Measurements from ENCODE around the gene TRNAU1AP.
A peak's percentile ranks its signal among the peaks of the same experiment; 100 is the strongest.
"Not testable (repeated sequence)": the region's sequence is repeated elsewhere in the genome, so short reads cannot be mapped to it uniquely, and the experiment has no call there.

Gene TRNAU1AP

GRCh38 chr1:28572891-28573290, 20.0 kb downstream of the TRNAU1AP start:
- not testable (repeated sequence) for DNase-seq (ENCODE audit: low read depth, low spot score)
- H3K27ac ChIP-seq: peak overlapping the region; percentile 34

DNA sequence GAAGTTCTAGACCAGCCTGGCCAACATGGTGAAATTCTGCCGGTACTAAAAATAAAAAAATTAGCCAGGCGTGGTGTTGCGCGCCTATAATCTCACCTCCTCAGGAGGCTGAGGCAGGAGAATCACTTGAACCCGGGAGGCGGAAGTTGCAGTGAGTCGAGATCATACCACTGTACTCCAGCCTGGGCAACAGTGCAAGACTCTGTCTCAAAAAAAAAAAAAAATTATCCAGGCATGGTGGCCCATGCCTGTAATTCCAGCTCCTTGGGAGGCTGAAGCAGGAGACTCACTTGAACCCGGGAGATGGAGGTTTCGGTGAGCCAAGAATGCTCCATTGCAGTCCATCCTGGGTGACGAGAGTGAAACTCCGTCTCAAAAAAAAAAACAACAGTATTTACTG, 20.7 kb downstream of the TRNAU1AP start:
- H3K27ac ChIP-seq: peak overlapping the region; percentile 34
- DNase-seq (ENCODE audit: low read depth, low spot score): no peak

DNA sequence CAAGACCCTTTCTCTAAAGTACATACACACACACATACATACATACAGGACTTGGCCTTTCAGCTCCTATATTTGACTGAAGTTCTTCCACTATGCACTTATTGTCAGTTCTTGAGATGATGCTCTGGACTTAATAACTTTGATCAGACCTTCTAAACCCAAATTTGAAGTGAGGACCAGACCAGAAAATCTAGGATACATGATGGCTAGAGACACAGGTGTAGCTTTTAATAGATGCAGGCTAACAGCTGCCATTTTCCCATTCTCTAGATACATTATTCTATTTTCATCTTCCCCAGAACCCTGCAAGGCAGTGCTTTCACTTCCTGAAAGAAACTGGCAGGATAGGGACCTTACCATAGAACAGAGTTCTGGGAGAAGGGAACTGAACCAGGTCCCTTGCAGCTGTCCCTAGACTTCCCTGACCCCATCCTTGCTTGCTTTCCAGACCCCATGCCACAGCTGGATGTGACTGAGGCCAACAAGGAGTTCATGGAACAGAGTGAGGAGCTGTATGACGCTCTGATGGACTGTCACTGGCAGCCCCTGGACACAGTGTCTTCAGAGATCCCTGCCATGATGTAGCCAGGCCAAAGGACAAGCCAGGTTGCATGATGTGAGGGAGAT, 24.3 kb downstream of the TRNAU1AP start:
- DNase-seq (ENCODE audit: low read depth, low spot score): no peak

DNA sequence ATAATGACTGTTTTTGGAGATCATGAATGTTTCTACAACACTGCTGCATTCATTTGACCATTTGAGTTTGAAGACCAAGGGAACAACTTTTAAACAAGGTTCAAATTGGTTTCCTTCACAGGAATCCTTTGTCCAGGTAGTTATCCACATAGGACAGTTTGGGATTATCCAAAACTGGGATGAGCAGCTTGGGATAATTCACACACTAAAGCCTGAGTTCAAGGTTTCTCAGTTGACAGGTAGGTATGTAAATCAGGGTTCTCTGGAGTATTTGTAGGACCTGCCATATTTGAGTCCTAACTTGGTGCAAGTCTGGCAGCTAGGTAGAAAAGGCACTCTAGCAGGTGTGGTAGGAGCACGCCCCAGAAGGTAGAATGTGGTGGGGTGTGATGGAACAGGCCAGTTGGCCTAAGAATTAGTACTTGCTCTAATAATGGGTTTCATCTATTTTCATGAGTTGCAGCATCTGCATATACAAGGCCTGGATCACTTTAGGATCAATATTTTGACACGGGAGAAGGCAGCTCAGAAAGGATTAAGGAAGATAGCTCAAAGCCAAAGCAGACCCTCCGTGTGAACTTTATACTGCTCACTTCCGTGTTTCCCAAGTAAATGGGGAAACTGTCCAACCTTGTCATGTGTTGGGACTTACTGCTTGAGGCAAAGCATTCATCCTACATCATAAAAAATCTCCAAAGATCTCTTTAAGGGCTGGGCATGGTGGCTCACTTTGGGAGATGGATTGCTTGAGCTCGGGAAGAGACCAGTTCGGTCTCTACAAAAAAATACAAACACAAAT, 25.1 kb downstream of the TRNAU1AP start:
- no peak for DNase-seq (ENCODE audit: low read depth, low spot score)
- H3K27ac ChIP-seq: peak overlapping the region; percentile 88

More for the DNA sequence above, 24.3 kb downstream of the TRNAU1AP start:
- H3K27ac ChIP-seq: peak overlapping the region; percentile 88

DNA sequence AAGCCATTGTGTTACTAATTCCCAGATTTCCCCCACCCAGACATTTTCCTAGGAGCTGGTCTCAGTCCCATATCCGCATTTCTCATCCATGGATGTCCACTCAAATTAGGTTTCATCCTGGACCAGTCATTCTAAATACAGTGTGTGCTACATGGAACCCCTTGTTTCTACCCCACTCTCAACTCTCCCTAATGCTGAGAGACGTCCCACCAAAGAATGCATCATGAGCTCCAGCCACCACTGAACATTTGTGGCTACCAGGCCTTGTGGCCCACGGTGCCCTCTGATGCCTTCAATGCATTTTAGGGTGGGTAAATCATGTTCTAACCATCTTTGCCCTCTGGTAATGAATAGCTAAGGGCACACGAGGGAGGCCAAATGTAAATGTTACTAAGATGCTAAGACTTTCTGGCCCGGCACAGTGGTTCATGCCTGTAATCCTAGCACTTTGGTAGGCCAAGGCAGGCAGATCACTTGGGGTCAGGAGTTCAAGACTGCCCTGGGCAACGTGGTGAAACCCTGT, 25.9 kb downstream of the TRNAU1AP start:
- peak overlapping the region; percentile 88 for H3K27ac ChIP-seq
- no peak for DNase-seq (ENCODE audit: low read depth, low spot score)

- no peak for DNase-seq (ENCODE audit: low read depth, low spot score)
- peak overlapping the region; percentile 88 for H3K27ac ChIP-seq
Observed at GRCh38 chr1:28579401-28579800, 26.5 kb downstream of the TRNAU1AP start.

DNA sequence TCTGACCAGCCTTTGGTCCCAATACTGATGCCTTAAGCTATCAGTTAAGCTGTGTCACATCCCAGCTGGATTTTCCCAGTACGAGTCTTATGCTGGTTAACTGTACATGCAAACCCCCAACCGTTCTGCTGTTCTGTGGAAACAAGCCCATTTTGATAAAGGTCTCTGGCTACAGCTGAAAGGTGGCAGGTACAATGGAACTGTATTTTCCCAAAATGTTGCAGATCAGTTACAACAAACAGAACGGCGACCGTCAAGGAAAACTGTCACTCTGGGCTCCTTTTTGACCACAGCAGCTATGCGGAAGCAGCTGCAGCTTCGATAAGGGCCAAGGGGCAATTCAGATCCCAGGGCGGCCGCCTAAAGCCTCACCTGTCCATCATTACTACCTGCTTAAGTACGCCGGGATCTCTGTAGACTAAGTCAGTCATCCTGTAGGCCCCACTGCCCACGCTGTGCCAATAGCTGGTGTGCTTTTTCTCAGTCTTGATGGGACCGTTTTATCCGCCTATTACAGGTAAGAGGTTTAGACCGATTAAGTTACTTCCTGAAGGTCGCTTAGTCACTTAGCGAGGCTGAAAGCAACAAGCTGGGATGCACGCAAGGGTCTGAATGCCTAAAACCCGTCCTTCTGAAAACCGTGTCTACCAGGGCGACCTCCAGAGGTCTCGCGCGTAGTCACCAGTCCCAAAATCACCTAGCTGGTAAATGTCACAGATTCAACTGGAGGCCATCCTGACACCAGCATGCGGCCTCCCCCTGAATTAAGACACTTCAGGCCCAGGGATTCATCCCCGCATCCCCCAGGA, 28.0 kb downstream of the TRNAU1AP start:
- H3K27ac ChIP-seq: peak overlapping the region; percentile 88
- DNase-seq (ENCODE audit: low read depth, low spot score): no peak

GRCh38 chr1:28581531-28582247, 28.8 kb downstream of the TRNAU1AP start:
- DNase-seq (ENCODE audit: low read depth, low spot score): peak; percentile 82
- peak overlapping the region; percentile 88 for H3K27ac ChIP-seq

- DNase-seq (ENCODE audit: low read depth, low spot score): no peak
- H3K27ac ChIP-seq: peak overlapping the region; percentile 88
Observed at GRCh38 chr1:28582248-28582615, 29.3 kb downstream of the TRNAU1AP start.

DNA sequence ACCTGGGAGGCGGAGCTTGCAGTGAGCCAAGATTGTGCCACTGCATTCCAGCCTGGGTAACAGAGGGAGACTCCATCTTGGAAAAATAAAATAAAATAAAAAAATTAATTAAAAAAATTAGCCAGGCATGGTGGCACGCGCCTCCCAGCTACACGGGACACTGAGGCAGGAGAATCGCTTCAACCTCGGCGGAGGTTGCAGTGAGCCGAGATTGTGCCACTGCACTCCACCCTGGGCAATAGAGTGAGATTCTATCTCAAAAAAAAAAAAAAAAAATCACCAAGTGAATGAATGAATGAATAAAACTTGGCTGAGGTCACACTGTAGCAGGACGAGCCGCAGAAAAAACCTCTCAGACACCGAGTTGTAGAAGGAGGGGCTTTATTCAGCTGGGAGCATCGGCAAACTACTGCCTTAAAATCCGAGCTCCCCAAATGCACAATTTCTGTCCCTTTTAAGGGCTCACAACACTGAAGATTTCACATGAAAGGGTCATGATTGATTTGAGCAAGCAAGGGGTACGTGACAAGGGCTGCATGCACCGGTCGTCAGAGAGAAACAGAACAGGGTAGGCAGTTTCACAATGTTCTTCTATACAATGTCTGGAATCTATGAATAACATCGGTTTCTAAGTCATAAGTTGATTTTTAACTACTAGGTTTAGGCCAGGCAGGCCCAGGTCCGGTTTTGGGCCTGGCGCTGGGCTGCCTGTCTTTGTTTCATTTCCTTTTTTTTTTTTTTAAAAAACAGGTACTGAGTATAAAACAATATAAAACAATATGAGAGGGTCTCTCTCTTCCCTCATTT, 33.9 kb downstream of the TRNAU1AP start:
- H3K27ac ChIP-seq; DNase-seq (ENCODE audit: low read depth, low spot score): not testable (repeated sequence)

DNA sequence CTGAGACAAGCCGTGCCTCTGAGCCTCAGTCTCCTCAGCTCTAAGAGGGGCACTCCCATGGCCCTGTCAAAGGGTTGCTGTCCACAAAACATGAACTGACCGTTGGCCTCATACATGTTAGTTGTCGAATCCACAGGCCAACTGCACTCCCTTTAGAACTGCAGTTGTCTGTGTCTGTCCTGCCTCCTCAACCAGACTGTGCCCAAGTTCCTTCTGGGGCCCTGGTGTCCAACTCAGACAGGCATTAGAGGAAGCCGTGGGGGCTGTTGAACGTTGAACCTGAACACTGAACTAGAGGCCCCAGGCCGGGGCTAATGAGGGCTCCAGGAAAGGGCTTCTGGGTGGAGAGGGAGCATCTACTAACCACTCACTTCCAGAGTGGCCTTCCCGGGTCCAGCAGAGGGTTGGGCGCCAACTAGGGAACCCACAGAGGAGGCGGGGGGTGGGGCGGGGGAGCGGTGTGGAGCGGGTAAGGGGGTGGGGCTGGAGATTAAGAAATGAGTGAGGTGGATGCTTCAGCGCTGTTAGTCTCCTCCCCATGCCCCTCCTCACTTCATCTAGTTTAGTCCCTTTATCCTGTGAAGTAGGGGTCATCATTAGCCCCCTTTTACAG, 38.9 kb downstream of the TRNAU1AP start, which contains the start of gene RAB42:
Gene RAB42, plus strand, starts transcription at position 558 of the 613 bp plus-strand sequence. CDS start 247 bp downstream, outside the sequence.
- H3K27ac ChIP-seq: no peak within 1 kb of the TSS
- DNase-seq (ENCODE audit: low read depth, low spot score): no peak

- no peak overlapping the region for H3K27ac ChIP-seq
- no peak for DNase-seq (ENCODE audit: low read depth, low spot score)
Observed at GRCh38 chr1:28592321-28593071, 39.6 kb downstream of the TRNAU1AP start.

DNA sequence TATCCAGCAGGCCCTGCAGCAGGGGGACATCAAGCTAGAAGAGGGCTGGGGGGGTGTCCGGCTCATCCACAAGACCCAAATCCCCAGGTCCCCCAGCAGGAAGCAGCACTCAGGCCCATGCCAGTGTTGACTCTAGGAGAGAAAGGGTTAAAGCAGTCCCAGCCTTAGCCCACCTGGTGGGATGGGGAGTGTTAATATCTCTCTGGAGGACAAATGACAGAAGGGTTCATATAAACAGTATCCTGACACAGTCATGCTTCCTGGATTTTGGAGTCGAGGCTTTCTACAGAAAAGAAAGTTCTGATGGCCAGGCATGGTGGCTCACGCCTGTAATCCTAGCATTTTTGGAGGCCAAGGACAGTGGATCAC, 41.1 kb downstream of the TRNAU1AP start:
- H3K27ac ChIP-seq: peak overlapping the region; percentile 16
- DNase-seq (ENCODE audit: low read depth, low spot score): not testable (repeated sequence)

DNA sequence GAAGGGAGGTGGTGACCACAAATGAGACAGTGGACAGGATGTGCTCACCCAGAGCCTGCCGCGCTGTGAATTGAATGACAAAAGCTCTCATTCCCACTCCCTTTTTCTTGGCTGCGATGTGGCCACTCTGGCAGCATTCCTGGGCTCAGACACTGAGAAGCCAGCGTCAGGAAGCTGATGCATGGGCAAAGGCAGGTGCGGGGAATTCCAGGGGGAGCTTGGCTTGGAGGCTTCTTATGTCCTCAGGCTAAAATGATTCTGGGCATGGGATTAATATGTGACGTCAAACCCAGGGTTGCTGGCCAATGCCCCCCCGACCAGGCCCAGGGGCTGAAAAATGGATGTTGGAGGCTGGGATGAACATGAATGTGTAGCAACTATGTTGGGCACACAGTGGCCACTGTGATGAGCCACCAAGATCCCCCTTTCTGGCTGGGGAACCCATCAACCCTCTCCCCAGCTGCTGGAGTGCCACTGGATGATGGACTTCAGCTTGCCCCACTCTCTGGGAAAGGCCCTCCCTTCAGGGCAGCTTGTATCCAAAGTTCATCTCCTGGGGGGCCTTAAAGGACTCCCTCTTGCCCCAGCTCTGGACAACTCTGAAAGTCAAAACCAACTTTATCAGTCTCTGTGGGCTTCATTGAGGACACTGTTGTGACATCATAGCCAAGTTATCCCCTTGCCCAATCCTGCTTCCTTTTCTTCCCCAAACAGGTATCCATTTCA, 42.0 kb downstream of the TRNAU1AP start:
- DNase-seq (ENCODE audit: low read depth, low spot score): peak; percentile 34
- peak overlapping the region; percentile 16 for H3K27ac ChIP-seq

DNA sequence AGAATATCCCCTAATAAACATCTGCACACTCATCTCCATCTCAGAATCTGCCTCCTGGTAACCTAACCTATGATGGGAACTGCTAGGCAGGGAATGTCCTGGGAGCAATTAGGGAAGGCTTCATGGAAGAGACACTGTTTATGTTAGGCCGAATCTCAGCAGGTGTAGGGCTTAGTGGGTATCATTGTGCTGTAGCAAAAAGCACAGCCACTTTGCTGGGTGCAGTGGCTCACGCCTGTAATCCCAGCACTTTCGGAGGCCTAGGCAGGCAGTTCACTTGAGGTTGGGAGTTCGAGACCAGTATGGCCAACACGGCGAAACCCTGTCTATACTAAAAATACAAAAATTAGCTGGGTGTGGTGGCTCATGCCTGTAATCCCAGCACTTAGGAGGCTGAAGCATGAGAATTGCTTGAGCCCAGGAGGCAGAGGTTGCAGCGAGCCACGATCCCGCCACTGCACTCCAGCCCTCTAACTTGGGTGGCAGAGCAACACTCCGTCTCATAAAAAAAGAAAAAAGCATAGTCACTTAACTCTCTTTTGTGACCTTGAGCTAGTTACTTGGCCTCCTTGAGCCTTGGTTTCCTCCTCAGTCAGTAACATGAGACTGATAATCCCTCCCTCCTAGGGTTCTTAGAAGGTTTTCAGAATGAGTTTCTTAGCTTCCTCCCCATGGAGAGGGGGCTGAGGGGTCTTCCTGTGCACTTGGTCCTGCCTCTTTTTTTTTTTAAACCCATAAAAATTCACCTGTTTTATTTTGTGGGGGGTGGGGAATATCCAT, 42.7 kb downstream of the TRNAU1AP start:
- no peak overlapping the region for H3K27ac ChIP-seq
- DNase-seq (ENCODE audit: low read depth, low spot score): no peak

- not testable (repeated sequence) for H3K27ac ChIP-seq; DNase-seq (ENCODE audit: low read depth, low spot score)
Observed at GRCh38 chr1:28596276-28596675, 43.4 kb downstream of the TRNAU1AP start.

- H3K27ac ChIP-seq: peak overlapping the region; percentile 45
- peak; percentile 65 for DNase-seq (ENCODE audit: low read depth, low spot score)
Observed at GRCh38 chr1:28601696-28602095, 48.8 kb downstream of the TRNAU1AP start.
